ENCODE results near the gene LKAAEAR1. TPM values are rescaled to one million over a fixed set of nuclear protein-coding genes. Genes with fewer than 3 reads are reported as not detected.
A peak's percentile ranks its signal among the peaks of the same experiment; 100 is the strongest.

The LKAAEAR1 gene, protein sequence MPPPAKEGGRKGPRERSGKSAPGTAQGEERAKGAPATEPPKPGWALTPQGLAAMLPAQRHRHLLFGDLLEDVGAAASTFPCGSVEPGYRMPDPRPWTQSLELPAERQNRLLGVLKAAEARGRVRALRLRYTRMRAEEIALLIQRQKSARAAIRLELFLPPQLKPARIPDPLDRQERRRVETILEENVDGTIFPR
- total RNA-seq (0.31 TPM), polyA plus RNA-seq (ENCODE audit: insufficient read depth, low read depth, low replicate concordance) (not detected)
- long read RNA-seq, donor 1, result 0 reads
- long read RNA-seq, donor 2, result 0 reads
- long read RNA-seq, donor 3, result 0 reads
- long read RNA-seq, donor 4, result 0 reads
- long read RNA-seq, donor 5, result 0 reads
- long read RNA-seq, donor 6, result 0 reads
- long read RNA-seq, donor 7, result 0 reads
- long read RNA-seq, donor 8, result 0 reads
- long read RNA-seq, donor 9, partial matches to known transcripts, result 0 of 1 reads
- long read RNA-seq, donor 9, other reads (novel, unspliced or antisense), result 0 of 1 reads
- long read RNA-seq, donor 10, result 0 reads

DNA sequence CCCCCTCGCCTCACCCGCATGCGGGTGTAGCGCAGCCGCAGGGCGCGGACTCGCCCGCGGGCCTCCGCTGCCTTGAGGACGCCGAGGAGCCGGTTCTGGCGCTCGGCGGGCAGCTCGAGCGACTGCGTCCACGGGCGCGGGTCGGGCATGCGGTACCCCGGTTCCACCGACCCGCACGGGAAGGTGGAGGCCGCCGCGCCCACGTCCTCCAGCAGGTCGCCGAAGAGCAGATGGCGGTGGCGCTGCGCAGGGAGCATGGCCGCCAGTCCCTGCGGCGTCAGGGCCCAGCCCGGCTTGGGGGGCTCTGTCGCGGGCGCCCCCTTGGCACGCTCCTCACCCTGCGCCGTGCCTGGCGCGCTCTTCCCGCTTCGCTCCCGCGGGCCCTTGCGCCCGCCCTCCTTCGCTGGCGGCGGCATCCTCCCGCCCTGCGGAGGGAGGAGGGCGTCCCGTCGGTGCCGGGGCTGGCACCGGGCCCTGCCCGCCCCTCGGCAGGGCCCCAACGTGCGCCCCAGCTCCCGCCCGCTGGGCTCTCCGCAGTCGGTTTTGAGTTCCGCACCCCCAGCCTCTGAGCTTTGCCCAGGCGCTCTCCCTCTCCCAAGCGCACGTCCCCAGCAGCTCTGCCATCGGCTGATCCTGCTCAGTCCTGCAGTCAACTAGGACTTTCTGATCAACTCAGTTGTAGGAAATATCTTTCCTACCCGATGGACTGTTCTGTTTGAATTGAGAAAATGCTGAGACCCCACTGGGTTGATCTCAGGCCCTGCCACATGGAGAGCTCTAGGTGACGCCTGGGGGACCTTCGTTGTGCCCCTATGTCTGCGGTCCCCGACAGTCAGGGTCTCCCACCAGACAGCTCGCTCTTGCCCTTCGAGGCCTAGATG lies at the start of gene LKAAEAR1:
TSS of gene LKAAEAR1 (minus strand) at position 595 of the 881 bp plus-strand sequence. CDS start at position 416, 179 bp downstream.
- intact Hi-C loops (cut with DNase I), result no loop called here
- TF ChIP-seq CTCF (IDR thresholded peaks at IDR 0.05; ENCODE audit: borderline replicate concordance, extremely low read depth, insufficient read depth), result no peak
- DNase-seq, result no peak
- Histone ChIP-seq H3K36me3 (ENCODE audit: control insufficient read depth in 2 of 3, insufficient read depth in 3 of 3, low read length in 3 of 3) (no peaks in the 10 kb centered on the region), H3K27me3 (ENCODE audit: control insufficient read depth, insufficient read depth, low read length) (peaks cover 6% of the 10 kb centered on the region), H3K9ac (ENCODE audit: low read length in 3 of 3) (no peak within 1 kb of the TSS), H3K9me3 (ENCODE audit: control insufficient read depth in 2 of 3, insufficient read depth in 1 of 3, low read length in 3 of 3) (no peaks in the 10 kb centered on the region), H3K27ac (ENCODE audit: low read depth in 2 of 2, low read length in 2 of 2) (no peak within 1 kb of the TSS), H3K4me3 (ENCODE audit: low read length in 3 of 3) (peak within 1 kb of the TSS in 1 of 3 donors; percentile 35), H3K4me1 (ENCODE audit: control insufficient read depth in 2 of 3, insufficient read depth in 2 of 3, low read depth in 1 of 3, low read length in 3 of 3) (peaks cover 0 to 11% (median 0%) of the 10 kb centered on the region in 3 donors)
- no peak for FAIRE-seq

GRCh38 chr20:64131406-64131805 lies 47.2 kb upstream of the LKAAEAR1 start:
- Histone ChIP-seq H3K36me3 (ENCODE audit: control insufficient read depth in 2 of 3, insufficient read depth in 3 of 3, low read length in 3 of 3) (no peaks in the 10 kb centered on the region), H3K9me3 (ENCODE audit: control insufficient read depth in 2 of 3, insufficient read depth in 1 of 3, low read length in 3 of 3) (peaks cover 0 to 2% (median 0%) of the 10 kb centered on the region in 3 donors), H3K4me3 (ENCODE audit: low read length in 3 of 3) (no peak overlapping the region), H3K27ac (ENCODE audit: low read depth in 2 of 2, low read length in 2 of 2) (no peak overlapping the region), H3K27me3 (ENCODE audit: control insufficient read depth, insufficient read depth, low read length) (no peaks in the 10 kb centered on the region), H3K9ac (ENCODE audit: low read length in 3 of 3) (no peak overlapping the region), H3K4me1 (ENCODE audit: control insufficient read depth in 2 of 3, insufficient read depth in 2 of 3, low read depth in 1 of 3, low read length in 3 of 3) (no peaks in the 10 kb centered on the region)
- intact Hi-C loops (cut with DNase I), result no loop called here
- DNase-seq, result peak in 1 of 5 donors; percentile 54
- FAIRE-seq, result no peak
- no peak for TF ChIP-seq CTCF (IDR thresholded peaks at IDR 0.05; ENCODE audit: borderline replicate concordance, extremely low read depth, insufficient read depth)

DNA sequence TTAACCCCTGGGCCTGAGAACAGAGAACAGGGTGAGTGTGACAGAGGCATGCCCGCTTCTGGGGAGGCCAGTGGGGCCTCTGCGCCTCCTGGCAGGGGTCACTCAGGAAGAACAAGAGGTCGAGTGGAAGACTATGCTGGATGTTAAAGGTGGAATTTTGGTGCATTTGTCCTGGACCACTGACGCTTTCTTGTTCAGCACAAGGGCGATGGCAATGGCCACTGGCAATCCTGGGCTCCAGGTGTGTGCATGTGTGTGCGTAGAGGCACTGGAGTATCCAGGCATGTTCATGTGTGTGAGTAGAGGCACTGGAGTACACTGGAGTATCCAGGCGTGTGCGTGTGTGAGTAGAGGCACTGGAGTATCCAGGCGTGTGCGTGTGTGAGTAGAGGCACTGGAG lies 46.7 kb upstream of the LKAAEAR1 start:
- FAIRE-seq (no peak), DNase-seq (peak in 1 of 5 donors; percentile 30)
- Histone ChIP-seq H3K27ac (ENCODE audit: low read depth in 2 of 2, low read length in 2 of 2) (no peak overlapping the region), H3K4me1 (ENCODE audit: control insufficient read depth in 2 of 3, insufficient read depth in 2 of 3, low read depth in 1 of 3, low read length in 3 of 3) (no peaks in the 10 kb centered on the region), H3K9ac (ENCODE audit: low read length in 3 of 3) (no peak overlapping the region), H3K36me3 (ENCODE audit: control insufficient read depth in 2 of 3, insufficient read depth in 3 of 3, low read length in 3 of 3) (no peaks in the 10 kb centered on the region), H3K4me3 (ENCODE audit: low read length in 3 of 3) (no peak overlapping the region), H3K27me3 (ENCODE audit: control insufficient read depth, insufficient read depth, low read length) (no peaks in the 10 kb centered on the region), H3K9me3 (ENCODE audit: control insufficient read depth in 2 of 3, insufficient read depth in 1 of 3, low read length in 3 of 3) (peaks cover 0 to 2% (median 0%) of the 10 kb centered on the region in 3 donors)
- intact Hi-C loops (cut with DNase I), result no loop called here
- TF ChIP-seq CTCF (IDR thresholded peaks at IDR 0.05; ENCODE audit: borderline replicate concordance, extremely low read depth, insufficient read depth), result no peak
